NCI-H2107 (cell line): ENCODE results near the gene MAPK1.
"Not testable (repeated sequence)": the region's sequence is repeated elsewhere in the genome, so short reads cannot be mapped to it uniquely, and the experiment has no call there.

Source experiments
- DNase-seq: peaks from one replicate; lab custom pipeline; 2025; lab: John Stamatoyannopoulos, UW

Gene MAPK1

GRCh38 chr22:21845558-21846453 lies 21.6 kb downstream of the MAPK1 start:
- DNase-seq: no peak

- DNase-seq: no peak
Measured at GRCh38 chr22:21842946-21843345, 24.5 kb downstream of the MAPK1 start.

- no peak for DNase-seq
Measured at GRCh38 chr22:21841422-21841821, 26.0 kb downstream of the MAPK1 start.

- DNase-seq: no peak
Measured at GRCh38 chr22:21840236-21840823, 27.1 kb downstream of the MAPK1 start.

- no peak for DNase-seq
Measured at GRCh38 chr22:21839765-21840140, 27.7 kb downstream of the MAPK1 start.

GRCh38 chr22:21839104-21839764 lies 28.2 kb downstream of the MAPK1 start:
- DNase-seq: not testable (repeated sequence)

GRCh38 chr22:21837248-21837979 lies 30.0 kb downstream of the MAPK1 start:
- DNase-seq: no peak

- not testable (repeated sequence) for DNase-seq
Measured at GRCh38 chr22:21836486-21836885, 31.0 kb downstream of the MAPK1 start.

GRCh38 chr22:21835378-21835777 lies 32.1 kb downstream of the MAPK1 start:
- DNase-seq: no peak

- DNase-seq: no peak
Measured at GRCh38 chr22:21834869-21835268, 32.6 kb downstream of the MAPK1 start.

GRCh38 chr22:21832291-21833290 lies 34.9 kb downstream of the MAPK1 start:
- no peak for DNase-seq

- DNase-seq: no peak
Measured at GRCh38 chr22:21829523-21829922, 37.9 kb downstream of the MAPK1 start.

GRCh38 chr22:21828268-21828638 lies 39.2 kb downstream of the MAPK1 start:
- no peak for DNase-seq

- DNase-seq: no peak
Measured at GRCh38 chr22:21827628-21828267, 39.7 kb downstream of the MAPK1 start.

- no peak for DNase-seq
Measured at GRCh38 chr22:21826204-21826603, 41.2 kb downstream of the MAPK1 start.

- not testable (repeated sequence) for DNase-seq
Measured at GRCh38 chr22:21824962-21825361, 42.5 kb downstream of the MAPK1 start.

- DNase-seq: no peak
Measured at GRCh38 chr22:21824445-21824912, 43.0 kb downstream of the MAPK1 start.

- DNase-seq: no peak
Measured at GRCh38 chr22:21823740-21824444, 43.6 kb downstream of the MAPK1 start.

GRCh38 chr22:21819183-21819770 lies 48.2 kb downstream of the MAPK1 start:
- no peak for DNase-seq
